GM18951 (cell line): ENCODE measurements around the gene GTF3C1.

ENCODE experiments used
- POLR2A ChIP-seq: IDR thresholded peaks from 4 replicates; pipeline ENCODE4 v1.6.1; 2011; ENCODE audit warnings: mild to moderate bottlenecking; ENCODE audit not compliant: insufficient read length, insufficient read depth; ENCODE audit errors: extremely low read depth
- in situ Hi-C: fragments of 300-500 bp; cut with MboI; formaldehyde crosslinking; loops from one replicate; pipeline ENCODE4 v1.12.0; 2022; ENCODE audit warnings: low sequenced_read_pairs, mixed read lengths, inconsistent platforms; ENCODE audit not compliant: unreplicated experiment

The GTF3C1 gene

GRCh38 chr16:27549746-27550581 lies at the start of gene GTF3C1, which contains the start of gene KATNIP:
Gene GTF3C1 (minus strand): TSS chr16:27549913. CDS start chr16:27549890, 23 bp downstream.
Gene KATNIP (plus strand): TSS chr16:27550144. CDS start chr16:27550171, 27 bp downstream.
- in situ Hi-C loops, result no loop called here
- peak; percentile 83 for TF ChIP-seq POLR2A

- no peak for TF ChIP-seq POLR2A
- in situ Hi-C loops, result no loop called here
Observed at GRCh38 chr16:27598931-27599565, 49.3 kb upstream of the GTF3C1 start.

GRCh38 chr16:27598220-27598619 lies 48.5 kb upstream of the GTF3C1 start:
- TF ChIP-seq POLR2A, result no peak
- in situ Hi-C loops, result no loop called here

GRCh38 chr16:27597361-27597760 lies 47.6 kb upstream of the GTF3C1 start:
- no peak for TF ChIP-seq POLR2A
- in situ Hi-C loops, result no loop called here

GRCh38 chr16:27596411-27596810 lies 46.7 kb upstream of the GTF3C1 start:
- in situ Hi-C loops, result no loop called here
- no peak for TF ChIP-seq POLR2A

GRCh38 chr16:27595993-27596392 lies 46.3 kb upstream of the GTF3C1 start:
- no peak for TF ChIP-seq POLR2A
- in situ Hi-C loops, result no loop called here

GRCh38 chr16:27595475-27595874 lies 45.8 kb upstream of the GTF3C1 start:
- TF ChIP-seq POLR2A, result no peak
- in situ Hi-C loops, result no loop called here

GRCh38 chr16:27591837-27592236 lies 42.1 kb upstream of the GTF3C1 start:
- in situ Hi-C loops, result no loop called here
- TF ChIP-seq POLR2A, result no peak

- in situ Hi-C loops, result no loop called here
- TF ChIP-seq POLR2A, result no peak
Observed at GRCh38 chr16:27588057-27588456, 38.3 kb upstream of the GTF3C1 start.

GRCh38 chr16:27586711-27587110 lies 37.0 kb upstream of the GTF3C1 start:
- TF ChIP-seq POLR2A, result no peak

GRCh38 chr16:27585200-27585599 lies 35.5 kb upstream of the GTF3C1 start:
- in situ Hi-C loops, result no loop called here
- no peak for TF ChIP-seq POLR2A

More at GRCh38 chr16:27586711-27587110, 37.0 kb upstream of the GTF3C1 start:
- in situ Hi-C loops, result no loop called here

GRCh38 chr16:27583634-27584033 lies 33.9 kb upstream of the GTF3C1 start:
- TF ChIP-seq POLR2A, result no peak
- in situ Hi-C loops, result no loop called here

GRCh38 chr16:27582883-27583282 lies 33.2 kb upstream of the GTF3C1 start:
- TF ChIP-seq POLR2A, result no peak
- in situ Hi-C loops, result no loop called here

- in situ Hi-C loops, result no loop called here
- TF ChIP-seq POLR2A, result no peak
Observed at GRCh38 chr16:27579087-27579980, 29.6 kb upstream of the GTF3C1 start.
